ENCODE data around the gene HYCC1.

GRCh38 chr7:23002698-23003097, 11.2 kb downstream of the HYCC1 start:
- TF ChIP-seq EZH2 (IDR thresholded peaks at IDR 0.05; ENCODE audit: borderline replicate concordance, low read length): no peak
- no peak for TF ChIP-seq CTCF (conservative IDR thresholded peaks at IDR 0.05 in 1 of 2, IDR thresholded peaks at IDR 0.05 in 1 of 2; ENCODE audit: extremely low read depth in 1 of 2, insufficient read depth in 1 of 2, low read depth in 1 of 2, low read length in 2 of 2)
